Stimulated activated CD8-positive, alpha-beta memory T cell treated with anti-CD3 and anti-CD28 coated beads, Interleukin-4, amount 100 ng/mL, for 4 hours (primary cell): ENCODE results near the gene CDC37.
"Not testable (repeated sequence)": the region's sequence is repeated elsewhere in the genome, so short reads cannot be mapped to it uniquely, and the experiment has no call there.

Experiments used
- DNase-seq, 2 donors: peaks; one replicate each; pipeline ENCODE4 v3.0.0-alpha.2; 2020; ENCODE audit warnings: low read depth in 2 of 2, low spot score in 1 of 2

Gene CDC37

DNA sequence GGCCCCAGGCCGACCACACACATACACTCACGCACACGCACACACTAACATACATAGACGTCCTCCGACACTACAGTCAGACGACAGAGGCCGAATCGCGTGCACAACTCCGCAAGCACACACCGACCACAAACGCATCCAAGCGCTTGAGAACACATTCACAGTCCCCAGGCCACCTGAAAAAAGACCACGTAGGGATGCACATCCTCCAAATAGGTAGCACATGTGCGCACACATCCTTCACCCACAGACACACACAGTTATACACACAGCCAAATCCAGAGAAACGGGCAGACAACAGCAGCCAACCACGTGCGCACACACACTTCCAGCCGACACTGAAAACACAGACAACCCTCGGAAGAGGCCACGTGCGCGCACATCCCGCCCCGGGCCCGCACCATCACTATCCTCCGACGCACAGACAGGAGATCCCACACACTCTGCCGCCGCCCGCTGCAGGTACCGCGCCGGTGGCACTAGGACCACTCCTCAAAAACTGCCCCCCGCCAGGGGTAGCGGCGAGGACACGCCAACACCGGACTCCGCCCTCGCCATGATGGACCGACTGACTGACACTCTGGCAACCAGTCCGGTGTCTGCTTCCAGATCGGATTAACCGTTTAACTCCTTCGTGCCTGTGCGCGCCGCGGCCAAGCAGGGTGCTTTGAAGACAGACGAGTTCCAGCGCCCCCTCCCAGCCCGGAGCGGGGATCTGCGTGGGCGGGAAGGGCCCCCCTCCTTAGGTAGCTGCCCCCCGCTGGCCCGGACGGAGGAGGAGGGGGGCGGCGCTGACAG, 16.5 kb upstream of the CDC37 start:
- DNase-seq = no peak

DNA sequence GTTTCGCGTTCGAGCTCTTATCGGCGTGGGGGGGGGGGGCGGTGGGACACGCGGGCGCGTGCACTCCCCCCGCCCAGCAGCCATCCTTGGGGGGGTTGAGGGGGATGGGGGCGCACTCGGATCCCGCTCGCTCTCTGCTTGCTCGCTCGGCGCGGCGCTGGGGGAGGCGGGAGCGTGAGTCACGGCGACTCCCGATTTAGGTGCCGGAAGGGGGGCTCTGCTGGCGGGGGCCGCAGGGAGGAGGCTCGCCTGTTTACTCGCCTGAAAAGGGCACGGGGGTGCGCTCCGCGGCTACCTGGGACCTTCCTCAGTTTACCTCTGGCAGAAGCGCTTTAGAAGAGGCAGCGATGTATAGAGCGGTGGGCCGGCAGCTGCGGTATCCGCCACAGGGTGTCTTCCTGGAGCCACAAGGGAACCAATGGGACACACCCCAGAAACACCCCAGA, 15.9 kb upstream of the CDC37 start:
- peak in 1 of 2 donors; percentile 55 for DNase-seq

DNA sequence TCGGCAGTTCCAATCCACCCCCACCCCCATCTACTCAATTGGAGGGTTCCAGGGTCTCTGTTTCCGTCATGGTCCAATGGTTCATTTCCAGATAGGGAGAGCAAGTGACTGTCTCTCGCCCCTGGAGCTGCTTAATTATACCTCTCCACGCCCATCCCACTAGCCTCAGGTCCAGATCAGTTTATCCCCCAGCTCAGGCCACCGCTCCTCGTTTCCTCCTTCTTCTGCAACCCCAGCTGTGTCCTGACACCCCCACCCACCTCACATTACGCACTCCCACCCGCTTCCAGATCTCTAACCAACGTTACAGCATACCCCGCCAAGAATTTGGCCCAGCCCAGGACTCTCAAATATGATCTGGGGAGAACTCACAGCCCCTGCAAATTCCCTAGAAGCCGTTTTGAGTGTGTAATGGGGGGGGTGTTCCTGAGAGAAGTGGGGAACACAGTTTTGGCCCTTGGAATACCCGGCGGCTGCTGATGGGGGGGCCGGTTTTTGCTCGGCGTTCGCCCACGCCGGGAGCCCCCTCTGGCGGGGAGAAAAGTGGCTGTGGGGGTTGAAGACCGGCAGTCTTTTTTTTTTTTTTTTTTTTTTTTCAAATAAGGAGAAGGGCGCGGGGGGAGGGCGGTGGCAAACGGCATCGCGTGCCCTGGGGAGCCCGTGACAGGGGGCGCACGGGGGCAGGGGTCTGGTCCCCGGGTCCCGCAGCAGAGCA, 15.3 kb upstream of the CDC37 start:
- no peak for DNase-seq

DNA sequence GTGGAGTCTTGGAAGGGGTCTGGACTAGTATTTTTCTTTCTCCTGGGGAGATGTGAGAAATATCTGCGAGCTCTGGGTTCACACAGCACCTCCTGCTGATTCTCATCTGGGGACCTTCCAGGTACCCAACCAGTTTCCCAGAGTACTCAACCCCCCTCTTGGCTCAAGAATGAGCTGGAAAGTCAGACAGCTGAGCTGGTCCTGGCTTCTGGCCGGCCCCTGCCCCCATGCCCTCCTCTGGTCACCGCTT, 14.8 kb upstream of the CDC37 start:
- no peak for DNase-seq

DNA sequence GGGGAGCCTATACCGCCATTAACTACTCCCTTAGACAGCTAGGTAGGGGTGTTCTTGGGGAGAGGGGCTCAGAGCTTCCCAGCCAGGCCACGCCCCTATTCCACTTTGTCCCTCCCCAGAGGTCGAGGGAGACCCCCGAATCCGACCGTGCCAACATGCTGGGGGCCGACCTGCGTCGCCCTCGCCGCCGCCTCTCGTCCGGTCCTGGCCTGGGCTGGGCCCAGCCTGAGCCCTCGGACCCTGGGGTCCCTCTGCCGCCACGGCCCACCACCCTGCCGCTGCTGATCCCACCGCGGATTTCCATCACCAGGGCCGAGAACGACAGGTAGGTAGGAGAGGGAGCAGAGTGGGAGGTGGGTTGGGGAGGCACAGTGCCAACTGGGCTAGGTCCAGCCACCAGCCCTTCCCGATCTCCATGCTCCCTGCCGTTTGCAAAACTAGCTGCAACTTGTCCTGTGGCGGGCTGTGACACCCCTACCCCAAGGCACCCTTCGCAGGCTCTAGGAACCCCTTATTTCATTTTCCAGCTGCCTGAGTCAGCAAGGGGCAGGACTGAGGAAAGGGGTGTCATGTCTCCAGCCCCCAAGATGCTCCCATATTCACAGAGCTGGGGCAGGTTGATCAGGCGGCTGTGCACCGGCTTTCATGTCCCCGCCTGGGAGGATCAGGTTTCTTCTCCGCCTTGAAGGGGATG, 14.3 kb upstream of the CDC37 start:
- no peak for DNase-seq

DNA sequence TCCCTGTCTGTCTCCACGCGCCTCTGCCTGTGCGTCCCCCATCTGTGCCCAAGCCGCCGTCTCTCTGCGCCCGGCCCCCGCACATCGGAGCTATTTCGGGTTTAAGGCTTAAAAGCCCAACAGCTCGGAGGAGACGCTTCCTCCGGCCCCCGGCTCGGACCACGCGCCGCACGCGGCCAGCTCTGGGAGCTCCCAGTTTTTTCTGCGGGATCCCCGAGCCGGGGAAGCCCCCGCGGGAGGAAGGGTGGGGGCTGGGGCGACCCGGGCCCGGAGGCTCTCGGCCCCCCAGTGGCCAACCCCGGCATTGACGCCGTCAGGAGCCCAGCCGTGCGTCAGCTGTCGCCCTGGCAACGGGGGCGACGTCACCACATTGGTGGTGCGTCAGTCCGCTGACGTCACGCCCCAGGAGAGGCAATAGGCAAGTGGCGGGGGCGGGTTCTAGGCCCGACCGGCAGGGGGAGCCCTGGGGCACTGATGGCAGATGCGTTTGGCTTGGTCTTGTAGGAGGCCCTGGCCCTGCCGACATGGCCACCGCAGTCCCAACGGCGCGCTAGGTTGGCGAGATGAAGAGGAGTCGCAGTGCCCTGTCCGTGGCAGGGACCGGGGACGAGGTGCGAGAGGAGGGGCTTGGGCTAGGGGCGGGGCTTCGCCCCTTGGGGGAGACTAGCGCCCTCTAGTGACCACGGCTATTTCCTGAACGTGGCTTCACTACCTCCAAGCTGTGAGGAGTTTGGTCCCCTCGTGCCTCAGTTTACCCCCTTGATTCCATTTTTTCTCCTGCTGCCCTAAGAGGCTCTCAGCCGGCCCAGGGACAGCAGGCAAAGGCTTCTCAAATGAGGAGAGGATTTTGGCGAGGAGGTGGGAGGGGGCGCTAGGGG, 13.3 kb upstream of the CDC37 start:
- DNase-seq = peak; percentile 83 to 90

DNA sequence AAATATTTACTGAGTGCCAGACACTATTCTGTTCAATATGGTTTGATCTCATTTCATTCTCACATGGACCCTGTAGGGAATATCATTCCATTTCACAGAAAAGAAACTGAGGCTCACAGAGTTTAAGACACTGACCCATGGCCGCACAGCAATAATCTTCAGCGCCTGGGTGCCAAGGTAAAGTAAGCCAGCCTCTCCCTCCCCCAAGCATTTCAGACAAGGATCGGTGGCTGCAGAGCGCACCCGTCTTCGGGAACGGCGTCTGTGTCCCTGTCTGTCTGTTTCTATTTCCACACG, 12.7 kb upstream of the CDC37 start:
- DNase-seq = no peak

DNA sequence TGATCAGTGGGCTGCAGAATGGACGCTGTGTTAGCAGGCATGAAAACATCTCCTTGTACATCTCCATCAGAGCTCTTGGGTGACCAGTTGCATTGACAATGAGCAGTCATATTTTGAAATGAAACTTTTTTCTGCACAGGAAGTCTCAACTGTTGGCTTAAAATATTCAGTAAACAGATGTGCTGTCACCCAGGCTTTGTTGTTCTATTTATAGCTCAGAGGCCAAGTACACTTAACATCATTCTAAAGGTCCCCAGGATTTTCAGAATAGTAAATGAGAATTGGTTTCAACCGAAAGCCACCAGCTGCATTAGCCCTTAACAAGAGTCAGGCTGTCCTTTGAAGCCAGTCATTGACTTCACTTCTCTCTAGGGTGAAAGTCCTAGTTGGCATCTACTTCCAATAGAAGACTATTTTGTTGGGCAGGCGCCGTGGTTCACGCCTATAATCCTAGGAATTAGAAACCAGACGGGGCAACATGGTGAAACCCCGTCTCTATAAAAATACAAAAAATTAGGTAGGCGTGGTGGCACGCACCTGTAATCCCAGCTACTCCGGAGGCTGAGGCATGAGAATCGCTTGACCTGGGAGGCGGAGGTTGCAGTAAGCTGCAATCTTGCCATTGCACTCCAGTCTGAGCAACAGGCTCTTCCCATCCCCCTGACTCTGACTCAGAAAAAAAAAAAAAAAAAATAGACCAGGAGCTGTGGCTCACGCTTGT, 9.1 kb upstream of the CDC37 start:
- no peak for DNase-seq

DNA sequence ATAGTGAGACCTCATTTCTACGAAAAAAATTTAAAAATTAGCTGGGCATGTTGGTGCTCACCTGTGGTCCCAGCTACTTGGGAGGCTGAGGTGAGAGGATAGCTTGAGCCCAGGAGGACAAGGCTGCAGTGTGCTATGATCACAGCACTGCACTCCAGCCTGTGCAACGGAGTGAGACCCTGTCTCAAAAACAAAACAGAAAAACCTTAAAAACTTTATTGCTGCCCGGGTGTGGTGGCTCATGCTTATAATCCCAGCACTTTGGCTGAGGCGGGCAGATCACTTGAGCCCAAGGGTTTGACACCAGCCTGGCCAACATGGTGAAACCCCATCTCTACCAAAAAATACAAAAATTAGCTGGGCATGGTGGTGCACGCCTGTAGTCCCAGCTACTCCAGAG, 7.9 kb upstream of the CDC37 start:
- not testable (repeated sequence) for DNase-seq

DNA sequence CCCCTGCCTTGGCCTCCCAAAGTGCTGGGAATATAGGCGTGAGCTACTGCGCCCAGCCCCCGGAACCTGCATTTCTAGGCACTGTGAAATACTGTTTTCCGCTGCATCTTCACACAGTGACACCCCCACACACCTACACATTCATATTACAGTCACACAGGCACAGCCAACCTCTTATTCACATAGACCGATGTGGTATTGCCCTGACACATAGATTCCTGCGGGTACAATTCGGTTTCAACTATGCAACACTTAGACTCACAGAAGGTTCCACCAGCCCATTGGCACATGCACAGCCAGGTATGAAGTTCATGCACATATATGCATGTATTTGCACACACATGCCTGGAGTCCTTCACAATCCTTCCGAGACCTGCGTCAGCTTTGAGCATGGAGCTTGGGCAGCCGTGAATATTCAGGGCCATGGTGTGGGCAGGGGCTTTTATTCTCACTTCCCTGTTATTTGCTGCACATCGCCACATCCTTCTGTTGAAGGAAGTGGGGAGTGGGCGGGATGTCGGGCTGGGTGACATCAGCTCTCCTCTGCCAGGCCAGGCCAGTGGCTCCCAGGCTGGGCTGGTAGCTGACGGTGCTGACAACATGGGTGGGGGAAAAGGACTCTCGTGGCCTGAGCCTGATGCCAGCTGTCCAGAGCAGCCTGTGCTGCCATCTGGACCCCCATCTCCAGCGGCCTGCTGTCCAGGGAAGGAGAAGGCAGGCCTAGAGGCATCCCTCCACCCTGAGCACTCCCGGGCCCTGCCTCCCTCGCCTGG, 5.4 kb upstream of the CDC37 start:
- peak in 1 of 2 donors; percentile 59 for DNase-seq

DNA sequence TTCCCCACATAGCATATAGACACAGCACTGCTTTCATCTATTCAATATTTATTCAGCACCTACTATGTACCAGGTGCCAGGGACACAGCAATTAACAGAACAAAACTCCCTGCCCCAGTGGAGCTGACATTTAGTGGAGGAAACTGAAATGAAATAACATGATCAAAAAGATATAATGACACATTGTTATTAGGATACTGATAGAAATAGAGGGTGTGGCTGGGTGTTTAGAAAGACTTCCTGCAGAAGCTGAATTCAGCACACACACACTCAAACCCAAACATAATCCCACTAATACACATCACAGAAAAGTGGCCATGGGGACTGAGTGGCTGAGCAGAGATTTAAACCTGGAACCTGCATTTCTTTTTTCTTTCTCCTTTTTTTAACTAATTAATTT, 3.8 kb upstream of the CDC37 start:
- DNase-seq = no peak

DNA sequence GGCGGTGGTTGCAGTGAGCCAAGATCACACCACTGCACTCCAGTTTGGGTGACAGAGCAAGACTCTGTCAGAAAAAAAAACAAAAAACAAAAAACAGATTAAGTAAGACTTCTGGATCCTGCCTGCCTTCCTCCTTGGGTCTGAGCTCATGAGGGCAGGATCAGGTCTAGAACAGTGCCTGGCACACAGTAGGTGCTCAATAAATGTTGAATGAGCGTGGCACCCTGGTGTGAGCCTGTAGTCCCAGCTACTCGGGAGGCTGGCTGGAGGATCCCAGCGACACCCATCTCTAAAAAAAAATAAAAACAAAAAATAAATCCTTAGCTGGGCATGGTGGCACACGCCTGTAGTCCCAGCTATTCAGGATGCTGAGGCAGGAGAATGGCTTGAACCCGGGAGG, 2.8 kb upstream of the CDC37 start:
- no peak for DNase-seq

DNA sequence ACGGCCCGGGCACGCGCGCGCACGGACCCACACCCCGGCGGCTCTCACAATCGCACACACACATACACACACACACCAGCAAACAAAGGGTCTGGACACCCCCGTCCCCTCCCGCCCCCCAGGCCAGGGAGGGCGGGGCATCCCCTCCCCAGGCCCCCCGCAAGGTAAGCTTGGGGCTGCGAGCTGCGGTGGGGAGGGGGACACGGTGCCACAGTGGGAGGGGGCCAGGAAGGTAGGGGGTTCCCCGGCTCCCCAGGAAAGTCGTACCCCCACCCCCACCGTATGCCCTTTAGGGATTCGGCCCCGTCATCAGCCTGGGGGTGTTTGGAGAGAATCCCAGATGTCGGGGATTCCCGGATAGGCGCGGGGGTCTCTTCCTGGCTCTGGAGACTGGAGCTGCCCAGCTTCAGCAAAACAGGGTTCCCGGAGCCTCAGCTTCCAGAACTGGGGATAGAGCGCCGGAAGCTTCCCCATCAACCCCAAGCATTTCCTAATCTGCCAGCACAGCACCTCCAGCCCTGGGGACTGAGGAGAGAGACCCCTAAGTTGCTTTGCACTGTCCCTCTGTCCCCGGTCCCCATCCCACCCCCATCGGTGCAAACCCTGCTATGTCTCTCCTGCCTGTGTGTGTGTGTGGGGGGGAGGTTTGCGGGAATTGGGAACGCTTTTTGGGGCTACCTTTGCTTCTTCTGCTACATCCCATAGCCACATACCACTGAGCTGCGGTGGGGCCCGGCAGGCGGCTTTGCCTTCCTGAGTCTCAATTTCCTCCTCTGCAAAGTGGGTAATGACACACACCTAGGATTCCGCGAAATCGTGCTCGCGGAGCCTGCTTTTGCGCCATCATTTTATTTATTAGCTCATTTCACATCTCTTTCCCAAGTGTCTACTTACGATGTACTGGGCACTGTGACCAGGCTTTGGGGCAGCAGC, 1.8 kb upstream of the CDC37 start:
- DNase-seq = no peak

DNA sequence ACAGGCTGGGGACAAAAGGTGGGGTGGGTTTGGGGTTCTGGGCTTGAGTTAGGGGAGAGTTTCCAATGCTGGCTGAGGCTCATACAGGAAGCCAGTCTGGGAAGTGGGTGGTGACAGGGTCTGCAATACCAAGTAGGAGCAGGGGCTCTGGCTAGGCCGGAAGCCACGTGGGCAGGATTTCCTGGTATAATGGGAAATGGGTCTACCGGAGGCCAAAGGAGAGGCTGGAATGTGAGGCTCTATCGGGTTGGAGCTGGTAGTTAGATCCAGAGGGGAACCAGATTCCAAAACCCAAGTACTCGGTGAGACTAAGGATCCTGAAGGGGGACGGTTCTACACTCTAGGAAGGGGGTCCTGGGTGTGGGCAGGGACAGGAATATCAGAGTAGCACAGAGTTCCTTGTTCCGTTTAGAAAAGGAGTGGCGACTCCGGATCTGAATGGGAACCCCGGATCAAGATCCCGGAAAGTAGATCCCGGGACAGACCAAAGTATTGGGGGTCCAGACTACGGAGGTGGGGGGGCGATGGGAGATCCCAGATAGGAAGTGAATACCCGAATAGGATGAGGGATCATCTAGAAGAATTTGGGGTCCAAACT, 802 bp downstream of the CDC37 start:
- DNase-seq = no peak

DNA sequence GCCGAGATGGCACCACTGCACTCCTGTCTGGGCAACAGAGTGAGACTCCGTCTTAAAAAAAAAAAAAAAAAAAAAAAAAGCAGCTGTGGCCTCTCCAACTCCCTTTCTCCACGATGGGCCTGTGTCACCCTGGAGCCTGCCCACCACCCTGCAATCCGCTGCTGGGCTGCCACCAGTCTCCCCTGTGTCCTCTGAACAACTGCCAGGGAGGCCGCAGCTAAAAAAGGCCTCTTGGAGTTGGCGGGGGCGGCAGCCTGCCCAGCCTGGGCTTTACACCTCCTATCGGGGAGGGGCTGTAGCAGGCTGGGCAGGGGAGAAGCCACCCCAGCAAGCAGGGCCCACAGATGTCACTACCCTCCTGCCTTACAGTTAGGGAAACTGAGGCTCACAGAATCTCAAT, 3.5 kb downstream of the CDC37 start:
- DNase-seq = no peak

DNA sequence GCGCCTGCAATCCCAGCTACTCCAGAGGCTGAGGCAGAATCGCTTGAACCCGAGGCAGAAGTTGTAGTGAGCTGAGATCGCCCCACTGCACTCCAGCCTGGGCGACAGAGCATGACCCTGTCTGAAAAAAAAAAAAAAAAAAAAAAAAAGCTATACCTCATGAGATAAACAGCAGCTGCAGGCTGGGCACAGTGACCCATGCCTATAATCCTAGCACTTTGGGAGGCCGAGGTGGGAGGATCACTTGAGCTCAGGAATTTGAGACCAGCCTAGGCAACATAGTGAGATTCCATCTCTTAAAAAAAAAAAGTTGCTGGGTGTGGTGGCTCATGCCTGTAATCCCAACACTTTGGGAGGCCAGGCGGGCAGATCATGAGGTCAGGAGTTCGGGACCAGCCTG, 4.0 kb downstream of the CDC37 start:
- DNase-seq = not testable (repeated sequence)

DNA sequence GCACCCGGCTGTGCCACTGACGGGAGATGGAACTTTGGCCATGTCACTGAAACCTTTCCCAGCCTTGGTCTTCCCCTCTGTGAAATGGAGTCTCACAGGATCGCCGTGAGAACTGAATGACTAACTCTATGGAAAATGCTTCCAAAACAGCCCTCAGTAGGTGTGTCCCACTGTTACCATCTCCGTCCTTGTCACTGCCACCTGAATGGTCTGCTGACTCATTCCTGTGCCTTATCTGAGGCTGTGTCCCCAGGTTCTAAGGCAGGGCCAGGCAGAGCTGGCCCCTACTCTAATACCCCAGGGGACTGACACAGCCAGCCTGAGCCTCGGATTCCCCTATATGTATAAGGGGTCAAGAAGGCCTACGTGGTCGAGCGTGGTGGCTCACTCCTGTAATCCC, 4.5 kb downstream of the CDC37 start:
- DNase-seq = no peak

DNA sequence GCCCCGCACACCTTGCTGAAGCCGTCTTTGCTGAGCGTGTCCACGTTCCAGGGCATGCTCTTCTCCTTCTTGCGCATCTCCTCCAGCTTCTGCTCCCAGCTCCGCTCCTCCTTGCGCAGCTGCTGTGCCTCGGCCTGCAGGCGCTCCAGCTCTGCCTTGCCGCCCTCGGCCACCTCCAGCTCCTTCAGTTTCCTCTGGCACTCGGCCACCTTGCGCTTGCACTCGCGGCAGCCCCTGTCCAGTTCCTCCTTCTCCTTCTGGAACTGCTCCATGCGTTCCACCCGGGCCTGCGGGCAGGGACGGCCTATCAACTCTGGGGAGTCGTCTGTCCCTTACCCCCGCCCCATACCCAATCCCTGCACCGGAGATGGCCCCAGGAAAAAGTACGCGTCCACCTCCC, 7.4 kb downstream of the CDC37 start:
- DNase-seq = no peak

DNA sequence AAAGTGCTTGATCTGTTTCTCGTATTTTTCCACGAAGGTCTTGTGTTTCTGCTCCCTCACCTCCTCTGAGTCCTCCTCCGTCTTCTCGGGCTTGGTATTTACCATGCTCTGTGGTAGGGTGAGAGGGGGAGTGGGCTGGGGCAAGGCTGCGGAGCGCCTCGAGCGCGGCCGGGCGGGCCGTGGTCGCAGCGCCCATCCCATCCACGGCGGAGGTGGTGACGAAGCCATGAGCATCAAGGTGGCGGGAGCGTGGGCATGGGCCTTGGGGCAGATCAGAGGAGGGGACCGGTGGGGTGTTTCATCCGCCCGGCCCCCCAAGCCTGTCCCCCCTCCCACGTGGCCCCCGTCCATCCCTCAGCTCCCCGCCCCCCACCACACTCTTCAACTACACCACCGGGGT, 7.9 kb downstream of the CDC37 start:
- no peak for DNase-seq
